ENCODE data around the gene CCBE1.

CCBE1 gene

GRCh38 chr18:59481436-59481835 lies 215.8 kb downstream of the CCBE1 start:
- Mint-ChIP-seq H3K27me3 (peaks cover 13% of the 10 kb centered on the region), H3K9me3 (no peaks in the 10 kb centered on the region), H3K27ac (no peak overlapping the region), H3K36me3 (no peaks in the 10 kb centered on the region), H3K4me1 (no peaks in the 10 kb centered on the region), H3K4me3 (no peak overlapping the region)

- no peak overlapping the region for H3K4me3 Mint-ChIP-seq
- peaks cover 2% of the 10 kb centered on the region for H3K36me3 Mint-ChIP-seq
- no peaks in the 10 kb centered on the region for H3K4me1 Mint-ChIP-seq
- peaks cover 26% of the 10 kb centered on the region for H3K27me3 Mint-ChIP-seq
- peaks cover 5% of the 10 kb centered on the region for H3K9me3 Mint-ChIP-seq
- H3K27ac Mint-ChIP-seq: no peak overlapping the region
These were observed 217.4 kb downstream of the CCBE1 start for GRCh38 chr18:59479776-59480175.

GRCh38 chr18:59478591-59478990 lies 218.6 kb downstream of the CCBE1 start:
- Mint-ChIP-seq H3K9me3 (peaks cover 7% of the 10 kb centered on the region), H3K4me3 (no peak overlapping the region), H3K4me1 (no peaks in the 10 kb centered on the region), H3K36me3 (peaks cover 2% of the 10 kb centered on the region), H3K27ac (no peak overlapping the region), H3K27me3 (peaks cover 23% of the 10 kb centered on the region)

- Mint-ChIP-seq H3K4me1 (no peaks in the 10 kb centered on the region), H3K4me3 (no peak overlapping the region), H3K27ac (no peak overlapping the region), H3K9me3 (peaks cover 7% of the 10 kb centered on the region), H3K36me3 (peaks cover 2% of the 10 kb centered on the region), H3K27me3 (peaks cover 23% of the 10 kb centered on the region)
These were observed 219.4 kb downstream of the CCBE1 start for GRCh38 chr18:59477849-59478248.

- Mint-ChIP-seq H3K4me3 (no peak overlapping the region), H3K27me3 (peaks cover 7% of the 10 kb centered on the region), H3K36me3 (peaks cover 1% of the 10 kb centered on the region), H3K4me1 (no peaks in the 10 kb centered on the region), H3K9me3 (peaks cover 14% of the 10 kb centered on the region), H3K27ac (no peak overlapping the region)
These were observed 226.6 kb downstream of the CCBE1 start for GRCh38 chr18:59470561-59471121.

GRCh38 chr18:59469463-59470180 lies 227.6 kb downstream of the CCBE1 start:
- Mint-ChIP-seq H3K9me3 (peaks cover 8% of the 10 kb centered on the region), H3K27me3 (no peaks in the 10 kb centered on the region), H3K4me1 (no peaks in the 10 kb centered on the region), H3K27ac (no peak overlapping the region), H3K36me3 (no peaks in the 10 kb centered on the region), H3K4me3 (no peak overlapping the region)

- Mint-ChIP-seq H3K4me1 (no peaks in the 10 kb centered on the region), H3K27me3 (no peaks in the 10 kb centered on the region), H3K4me3 (no peak overlapping the region), H3K27ac (no peak overlapping the region), H3K9me3 (peaks cover 7% of the 10 kb centered on the region), H3K36me3 (no peaks in the 10 kb centered on the region)
These were observed 228.4 kb downstream of the CCBE1 start for GRCh38 chr18:59468821-59469220.

GRCh38 chr18:59467497-59467896 lies 229.7 kb downstream of the CCBE1 start:
- Mint-ChIP-seq H3K27ac (no peak overlapping the region), H3K36me3 (no peaks in the 10 kb centered on the region), H3K4me3 (no peak overlapping the region), H3K27me3 (no peaks in the 10 kb centered on the region), H3K9me3 (peaks cover 4% of the 10 kb centered on the region), H3K4me1 (no peaks in the 10 kb centered on the region)

GRCh38 chr18:59466980-59467379 lies 230.2 kb downstream of the CCBE1 start:
- Mint-ChIP-seq H3K4me1 (no peaks in the 10 kb centered on the region), H3K27ac (no peak overlapping the region), H3K36me3 (no peaks in the 10 kb centered on the region), H3K9me3 (no peaks in the 10 kb centered on the region), H3K27me3 (no peaks in the 10 kb centered on the region), H3K4me3 (no peak overlapping the region)

- no peaks in the 10 kb centered on the region for H3K4me1 Mint-ChIP-seq
- no peak overlapping the region for H3K27ac Mint-ChIP-seq
- H3K9me3 Mint-ChIP-seq: no peaks in the 10 kb centered on the region
- H3K27me3 Mint-ChIP-seq: peaks cover 4% of the 10 kb centered on the region
- no peaks in the 10 kb centered on the region for H3K36me3 Mint-ChIP-seq
- no peak overlapping the region for H3K4me3 Mint-ChIP-seq
These were observed 232.7 kb downstream of the CCBE1 start for GRCh38 chr18:59464486-59464885.

GRCh38 chr18:59461171-59461570 lies 236.1 kb downstream of the CCBE1 start:
- no peak overlapping the region for H3K4me3 Mint-ChIP-seq
- no peak overlapping the region for H3K27ac Mint-ChIP-seq
- H3K36me3 Mint-ChIP-seq: no peaks in the 10 kb centered on the region
- H3K27me3 Mint-ChIP-seq: peaks cover 7% of the 10 kb centered on the region
- no peaks in the 10 kb centered on the region for H3K9me3 Mint-ChIP-seq
- no peaks in the 10 kb centered on the region for H3K4me1 Mint-ChIP-seq

- H3K4me1 Mint-ChIP-seq: no peaks in the 10 kb centered on the region
- H3K27ac Mint-ChIP-seq: no peak overlapping the region
- H3K27me3 Mint-ChIP-seq: peaks cover 7% of the 10 kb centered on the region
- no peak overlapping the region for H3K4me3 Mint-ChIP-seq
- H3K9me3 Mint-ChIP-seq: no peaks in the 10 kb centered on the region
- no peaks in the 10 kb centered on the region for H3K36me3 Mint-ChIP-seq
These were observed 237.2 kb downstream of the CCBE1 start for GRCh38 chr18:59460072-59460420.

GRCh38 chr18:59459369-59460071 lies 237.7 kb downstream of the CCBE1 start:
- Mint-ChIP-seq H3K27ac (no peak overlapping the region), H3K4me3 (no peak overlapping the region), H3K9me3 (no peaks in the 10 kb centered on the region), H3K36me3 (no peaks in the 10 kb centered on the region), H3K27me3 (peaks cover 7% of the 10 kb centered on the region), H3K4me1 (no peaks in the 10 kb centered on the region)

- Mint-ChIP-seq H3K27ac (no peak overlapping the region), H3K4me3 (no peak overlapping the region), H3K4me1 (no peaks in the 10 kb centered on the region)
These were observed 238.6 kb downstream of the CCBE1 start for GRCh38 chr18:59458575-59458974.

GRCh38 chr18:59456657-59457056 lies 240.6 kb downstream of the CCBE1 start:
- Mint-ChIP-seq H3K36me3 (no peaks in the 10 kb centered on the region), H3K4me3 (no peak overlapping the region), H3K27me3 (peaks cover 9% of the 10 kb centered on the region), H3K9me3 (no peaks in the 10 kb centered on the region), H3K4me1 (no peaks in the 10 kb centered on the region), H3K27ac (no peak overlapping the region)

More at GRCh38 chr18:59458575-59458974, 238.6 kb downstream of the CCBE1 start:
- Mint-ChIP-seq H3K36me3 (no peaks in the 10 kb centered on the region), H3K9me3 (no peaks in the 10 kb centered on the region), H3K27me3 (peaks cover 7% of the 10 kb centered on the region)

- H3K27me3 Mint-ChIP-seq: peaks cover 6% of the 10 kb centered on the region
- H3K27ac Mint-ChIP-seq: no peak overlapping the region
- H3K36me3 Mint-ChIP-seq: no peaks in the 10 kb centered on the region
- no peaks in the 10 kb centered on the region for H3K4me1 Mint-ChIP-seq
- H3K4me3 Mint-ChIP-seq: no peak overlapping the region
- no peaks in the 10 kb centered on the region for H3K9me3 Mint-ChIP-seq
These were observed 241.4 kb downstream of the CCBE1 start for GRCh38 chr18:59455728-59456276.
